ENCODE data around the gene FASTKD2.

Gene FASTKD2

GRCh38 chr2:206784559-206785353 lies 19.4 kb downstream of the FASTKD2 start:
- TF ChIP-seq CTCF (IDR thresholded peaks at IDR 0.05; ENCODE audit: borderline replicate concordance, control extremely low read depth, extremely low read depth, insufficient read depth, missing control alignments) = no peak
- DNase-seq (ENCODE audit: low spot score) = no peak
- in situ Hi-C loops (cut with MboI; ENCODE audit: low sequenced_read_pairs, unreplicated experiment) = no loop called here

GRCh38 chr2:206790311-206790935 lies 25.0 kb downstream of the FASTKD2 start:
- in situ Hi-C loops (cut with MboI; ENCODE audit: low sequenced_read_pairs, unreplicated experiment) = no loop called here
- TF ChIP-seq CTCF (IDR thresholded peaks at IDR 0.05; ENCODE audit: borderline replicate concordance, control extremely low read depth, extremely low read depth, insufficient read depth, missing control alignments) = no peak
- DNase-seq (ENCODE audit: low spot score) = no peak

- no peak for DNase-seq (ENCODE audit: low spot score)
- in situ Hi-C loops (cut with MboI; ENCODE audit: low sequenced_read_pairs, unreplicated experiment) = no loop called here
- TF ChIP-seq CTCF (IDR thresholded peaks at IDR 0.05; ENCODE audit: borderline replicate concordance, control extremely low read depth, extremely low read depth, insufficient read depth, missing control alignments) = no peak
Measured at GRCh38 chr2:206792645-206793044, 27.2 kb downstream of the FASTKD2 start.

- in situ Hi-C loops (cut with MboI; ENCODE audit: low sequenced_read_pairs, unreplicated experiment) = loop anchor here (5.0 kb wide), 1 partner anchor 675 kb away; no protein-coding TSS in a partner anchor
- DNase-seq (ENCODE audit: low spot score) = no peak
- TF ChIP-seq CTCF (IDR thresholded peaks at IDR 0.05; ENCODE audit: borderline replicate concordance, control extremely low read depth, extremely low read depth, insufficient read depth, missing control alignments) = no peak
Measured at GRCh38 chr2:206797376-206797775, 32.0 kb downstream of the FASTKD2 start.

GRCh38 chr2:206798000-206798399 lies 32.6 kb downstream of the FASTKD2 start:
- TF ChIP-seq CTCF (IDR thresholded peaks at IDR 0.05; ENCODE audit: borderline replicate concordance, control extremely low read depth, extremely low read depth, insufficient read depth, missing control alignments) = no peak
- DNase-seq (ENCODE audit: low spot score) = no peak
- in situ Hi-C loops (cut with MboI; ENCODE audit: low sequenced_read_pairs, unreplicated experiment) = loop anchor here (5.0 kb wide), 1 partner anchor 674 kb away; no protein-coding TSS in a partner anchor

GRCh38 chr2:206799083-206799482 lies 33.7 kb downstream of the FASTKD2 start:
- in situ Hi-C loops (cut with MboI; ENCODE audit: low sequenced_read_pairs, unreplicated experiment) = loop anchor here (5.0 kb wide), 1 partner anchor 673 kb away; no protein-coding TSS in a partner anchor

More at GRCh38 chr2:206799083-206799482, 33.7 kb downstream of the FASTKD2 start:
- DNase-seq (ENCODE audit: low spot score) = no peak
- no peak for TF ChIP-seq CTCF (IDR thresholded peaks at IDR 0.05; ENCODE audit: borderline replicate concordance, control extremely low read depth, extremely low read depth, insufficient read depth, missing control alignments)
